Suprapubic skin (tissue), 4 donors: ENCODE data around the gene MYZAP. TPM values are rescaled to one million over a fixed set of nuclear protein-coding genes. Genes with fewer than 3 reads are reported as not detected.

ENCODE experiments used
- DNase-seq, 2 donors: peaks; one replicate each; pipeline ENCODE4 v3.0.0-alpha.2; 2019; ENCODE audit warnings: low spot score in 2 of 2
- H3K27ac ChIP-seq: fragments of 200-600 bp; sonication (generic); one replicate; pipeline ENCODE4 v1.5.1; 2019
- H3K27me3 ChIP-seq: fragments of 200-600 bp; sonication (generic); one replicate; pipeline ENCODE4 v1.5.1; 2019
- H3K36me3 ChIP-seq: fragments of 200-600 bp; sonication (generic); one replicate; pipeline ENCODE4 v1.5.1; 2019
- H3K4me1 ChIP-seq: fragments of 200-600 bp; sonication (generic); one replicate; pipeline ENCODE4 v1.5.1; 2019
- H3K4me3 ChIP-seq: fragments of 200-600 bp; sonication (generic); one replicate; pipeline ENCODE4 v1.5.1; 2019; ENCODE audit warnings: mild to moderate bottlenecking
- H3K9me3 ChIP-seq: fragments of 200-600 bp; sonication (generic); one replicate; pipeline ENCODE4 v1.5.1; 2019
- EP300 ChIP-seq: sonication (generic); formaldehyde crosslinking; IDR thresholded peaks from one replicate; pipeline ENCODE4 v1.6.1; 2017; ENCODE audit warnings: antibody characterized with exemption
- POLR2A ChIP-seq, 2 donors: fragments of 450-650 bp; IDR thresholded peaks; one replicate each; pipeline ENCODE4 v1.6.1; 2017; ENCODE audit warnings: antibody characterized with exemption in 2 of 2, mild to moderate bottlenecking in 2 of 2, moderate library complexity in 2 of 2
- POLR2AphosphoS5 ChIP-seq, 3 donors: sonication (generic); formaldehyde crosslinking; IDR thresholded peaks; one replicate each; pipeline ENCODE4 v1.6.1; 2017; ENCODE audit warnings: antibody characterized with exemption in 3 of 3
- WGBS: methylation state at CpG from one replicate; pipeline ENCODE4 v1.1.5; 2018; 5-methylcytosine and 5-hydroxymethylcytosine counted together
- total RNA-seq, 4 donors: library from RNA; depleted of rRNA; stranded (reverse); fragments of >200 nt; gene quantifications; one replicate each; pipeline ENCODE4 v1.1.0, GENCODE V29; 2016
- TF ChIP-seq, protein P1 (sequence below), 2 donors: fragments of 200-600 bp in 1 of 2; fragments of 450-650 bp in 1 of 2; sonication (generic) in 1 of 2; IDR thresholded peaks; one replicate each; pipeline ENCODE4 v1.5.1; 2016 to 2019; ENCODE audit warnings: antibody characterized with exemption in 2 of 2, mild to moderate bottlenecking in 1 of 2, moderate library complexity in 1 of 2

Gene MYZAP
- total RNA-seq, 4 donors from 2014 or later, result 8.6 to 14.9 (median 11.6) TPM

DNA sequence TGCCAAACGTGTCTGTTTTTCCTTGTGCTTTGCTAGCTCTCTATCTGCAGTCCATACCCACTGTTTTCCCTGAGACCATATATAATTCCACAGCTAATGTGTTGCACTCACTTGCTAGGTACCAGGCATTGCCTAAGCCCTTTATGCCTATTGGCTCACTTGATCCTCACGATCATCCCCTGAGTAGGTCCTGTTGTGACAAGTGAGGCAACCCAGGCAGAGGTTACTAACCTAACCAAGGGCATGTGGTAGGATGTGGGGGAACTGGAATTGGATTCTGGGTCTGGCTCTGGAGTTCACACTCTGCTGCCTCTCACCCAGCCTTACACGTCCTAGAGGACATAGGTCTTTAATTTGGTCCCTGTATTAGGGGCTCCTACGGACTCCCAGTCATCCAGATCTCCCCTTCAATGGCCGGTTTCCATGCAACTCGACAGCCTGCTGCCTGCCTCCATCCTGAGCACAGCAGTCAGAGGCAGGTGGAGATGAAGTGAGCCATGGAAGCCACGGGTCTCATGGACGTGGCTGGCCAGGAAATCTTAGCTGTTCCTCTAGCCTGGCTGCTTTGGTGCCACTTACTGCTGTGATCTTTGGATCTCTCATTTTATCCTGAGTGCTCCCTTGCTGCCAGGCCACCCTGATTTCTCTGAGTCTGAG lies 38.9 kb upstream of the MYZAP start:
- TF ChIP-seq EP300 (no peak), POLR2A (IDR thresholded peaks at IDR 0.05) (no peak), POLR2AphosphoS5 (IDR thresholded peaks at IDR 0.05) (no peak)
- TF ChIP-seq, protein P1, sequence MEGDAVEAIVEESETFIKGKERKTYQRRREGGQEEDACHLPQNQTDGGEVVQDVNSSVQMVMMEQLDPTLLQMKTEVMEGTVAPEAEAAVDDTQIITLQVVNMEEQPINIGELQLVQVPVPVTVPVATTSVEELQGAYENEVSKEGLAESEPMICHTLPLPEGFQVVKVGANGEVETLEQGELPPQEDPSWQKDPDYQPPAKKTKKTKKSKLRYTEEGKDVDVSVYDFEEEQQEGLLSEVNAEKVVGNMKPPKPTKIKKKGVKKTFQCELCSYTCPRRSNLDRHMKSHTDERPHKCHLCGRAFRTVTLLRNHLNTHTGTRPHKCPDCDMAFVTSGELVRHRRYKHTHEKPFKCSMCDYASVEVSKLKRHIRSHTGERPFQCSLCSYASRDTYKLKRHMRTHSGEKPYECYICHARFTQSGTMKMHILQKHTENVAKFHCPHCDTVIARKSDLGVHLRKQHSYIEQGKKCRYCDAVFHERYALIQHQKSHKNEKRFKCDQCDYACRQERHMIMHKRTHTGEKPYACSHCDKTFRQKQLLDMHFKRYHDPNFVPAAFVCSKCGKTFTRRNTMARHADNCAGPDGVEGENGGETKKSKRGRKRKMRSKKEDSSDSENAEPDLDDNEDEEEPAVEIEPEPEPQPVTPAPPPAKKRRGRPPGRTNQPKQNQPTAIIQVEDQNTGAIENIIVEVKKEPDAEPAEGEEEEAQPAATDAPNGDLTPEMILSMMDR (IDR thresholded peaks at IDR 0.05), result no peak
- H3K27ac ChIP-seq, result peak overlapping the region; percentile 51
- 77% methylated on average over 8 of the region's 8 CpGs for WGBS

DNA sequence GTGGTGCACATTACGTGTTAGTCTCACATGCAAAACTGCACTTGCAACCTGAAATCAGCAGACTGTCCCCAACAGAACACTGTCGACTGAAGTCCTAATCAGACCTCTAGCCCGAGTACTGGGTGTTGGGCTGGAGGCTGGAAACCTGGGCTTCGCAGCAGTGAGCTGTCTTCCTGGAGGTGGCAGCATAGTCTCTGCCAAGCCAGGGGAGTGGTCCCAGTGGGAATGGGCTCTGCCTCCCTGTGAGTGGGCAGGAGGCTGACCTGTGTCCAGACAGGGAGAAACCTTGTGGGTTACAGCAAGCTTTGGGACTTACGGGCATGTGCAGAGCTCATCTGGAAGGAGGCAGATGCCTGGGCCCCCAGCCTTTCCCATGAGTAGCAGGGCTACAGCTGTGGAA lies 38.2 kb upstream of the MYZAP start:
- Histone ChIP-seq H3K27ac (no peak overlapping the region), H3K9me3 (no peaks in the 10 kb centered on the region), H3K4me3 (no peak overlapping the region), H3K36me3 (peaks cover 3% of the 10 kb centered on the region), H3K27me3 (no peaks in the 10 kb centered on the region), H3K4me1 (peaks cover 21% of the 10 kb centered on the region)
- DNase-seq, result no peak
- WGBS, result 100% methylated on average over 1 of the region's 5 CpGs
- TF ChIP-seq POLR2A (IDR thresholded peaks at IDR 0.05) (no peak), POLR2AphosphoS5 (IDR thresholded peaks at IDR 0.05) (no peak), EP300 (no peak)
- TF ChIP-seq, protein P1 (IDR thresholded peaks at IDR 0.05), result no peak

More for the DNA sequence above, 38.9 kb upstream of the MYZAP start:
- no peak for DNase-seq
- H3K4me1 ChIP-seq, result peaks cover 21% of the 10 kb centered on the region
- no peaks in the 10 kb centered on the region for H3K9me3 ChIP-seq
- H3K27me3 ChIP-seq, result no peaks in the 10 kb centered on the region
- H3K4me3 ChIP-seq, result no peak overlapping the region
- peaks cover 3% of the 10 kb centered on the region for H3K36me3 ChIP-seq

DNA sequence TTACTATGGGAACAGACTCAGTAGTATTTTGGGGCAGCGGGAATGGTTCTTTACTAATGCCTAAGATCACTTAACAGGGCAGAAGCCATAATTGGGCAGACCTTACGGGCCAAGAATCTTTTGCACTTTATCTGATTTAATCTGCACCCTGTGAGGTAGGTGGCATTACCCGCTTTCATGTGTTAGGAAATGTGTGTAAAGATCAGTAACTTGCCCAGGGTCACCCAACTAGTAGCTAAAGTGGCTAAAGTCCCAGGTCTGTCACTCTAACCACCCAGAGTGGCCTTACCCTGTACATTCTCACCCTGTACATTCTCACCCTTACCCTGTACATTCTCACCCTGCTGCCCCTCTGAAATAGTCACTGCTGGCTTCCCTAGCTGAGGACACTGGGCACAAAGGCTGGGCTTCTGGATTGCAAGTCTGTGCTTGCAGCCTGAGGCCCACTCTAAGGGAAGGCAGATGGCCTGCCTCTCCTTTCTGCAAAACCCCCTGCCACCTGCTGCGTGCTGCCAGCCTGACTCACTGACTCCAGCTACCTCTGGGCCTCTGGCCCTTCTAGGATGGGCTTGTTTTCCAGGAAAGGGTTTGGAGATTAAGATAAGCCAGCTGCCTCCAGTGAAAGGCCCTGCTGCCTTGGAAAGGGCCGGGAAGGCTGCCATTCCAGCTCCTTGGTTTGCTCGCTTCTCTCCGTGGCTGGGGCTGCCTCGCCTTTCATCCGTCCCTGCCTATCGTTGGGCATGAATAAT lies 37.5 kb upstream of the MYZAP start:
- Histone ChIP-seq H3K27me3 (no peaks in the 10 kb centered on the region), H3K4me1 (peaks cover 16% of the 10 kb centered on the region), H3K9me3 (no peaks in the 10 kb centered on the region), H3K27ac (no peak overlapping the region), H3K4me3 (no peak overlapping the region), H3K36me3 (peaks cover under 1% of the 10 kb centered on the region)
- no peak for DNase-seq
- WGBS, result 53% methylated on average over 3 of the region's 10 CpGs
- TF ChIP-seq POLR2AphosphoS5 (IDR thresholded peaks at IDR 0.05), result no peak
- TF ChIP-seq, protein P1 (IDR thresholded peaks at IDR 0.05), result no peak
- TF ChIP-seq POLR2A (IDR thresholded peaks at IDR 0.05), result no peak
- TF ChIP-seq EP300, result no peak

DNA sequence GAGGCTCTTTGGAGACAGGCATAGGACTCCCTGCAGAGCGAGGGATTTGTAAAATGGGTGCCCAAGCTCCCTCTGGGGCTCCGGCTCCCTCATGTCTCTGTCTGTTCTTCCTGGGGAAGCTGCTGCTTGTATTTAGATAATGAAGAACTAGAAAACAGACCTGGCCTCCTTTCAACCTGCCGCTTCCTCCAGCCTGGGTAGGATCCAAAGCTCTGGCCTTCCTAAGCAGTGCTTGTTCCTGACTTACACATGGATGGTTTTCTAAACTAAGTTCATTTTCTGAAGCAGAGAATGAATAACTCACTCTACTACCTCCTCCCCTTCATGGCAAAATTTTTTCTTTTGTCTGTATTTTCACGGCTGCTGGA lies 36.9 kb upstream of the MYZAP start:
- H3K27ac ChIP-seq, result no peak overlapping the region

DNA sequence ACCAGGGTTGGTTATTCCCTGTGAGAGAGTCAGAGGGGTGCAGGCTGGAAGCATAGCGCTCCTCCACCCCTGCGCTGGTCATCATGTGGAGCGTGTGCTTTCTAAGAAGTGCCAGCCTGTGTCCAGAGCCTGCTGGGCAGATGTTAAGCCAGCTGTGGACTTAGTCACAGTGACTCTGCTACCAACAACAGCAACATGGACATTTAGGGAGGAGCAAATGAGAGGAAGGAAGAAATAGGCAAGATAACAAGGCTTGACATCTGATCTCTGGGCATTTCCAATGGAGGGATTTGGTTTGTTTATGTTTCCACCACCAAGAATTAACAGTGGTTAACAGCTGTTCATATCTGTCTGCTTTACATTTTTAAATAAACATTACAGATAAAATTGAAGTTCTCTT lies 36.4 kb upstream of the MYZAP start:
- no peaks in the 10 kb centered on the region for H3K27me3 ChIP-seq

More for the DNA sequence above, 36.9 kb upstream of the MYZAP start:
- no peak for DNase-seq
- H3K36me3 ChIP-seq, result no peaks in the 10 kb centered on the region
- TF ChIP-seq POLR2AphosphoS5 (IDR thresholded peaks at IDR 0.05) (no peak), EP300 (no peak), POLR2A (IDR thresholded peaks at IDR 0.05) (no peak)
- TF ChIP-seq, protein P1 (IDR thresholded peaks at IDR 0.05), result no peak
- no peak overlapping the region for H3K4me3 ChIP-seq
- H3K27me3 ChIP-seq, result no peaks in the 10 kb centered on the region
- no peaks in the 10 kb centered on the region for H3K9me3 ChIP-seq
- WGBS, result 64% methylated on average over 4 of the region's 4 CpGs
- H3K4me1 ChIP-seq, result peaks cover 16% of the 10 kb centered on the region

More for the DNA sequence above, 36.4 kb upstream of the MYZAP start:
- WGBS, result 80% methylated on average over 3 of the region's 3 CpGs
- no peak for DNase-seq
- H3K4me3 ChIP-seq, result no peak overlapping the region
- H3K4me1 ChIP-seq, result peaks cover 15% of the 10 kb centered on the region
- TF ChIP-seq EP300 (no peak), POLR2AphosphoS5 (IDR thresholded peaks at IDR 0.05) (no peak), POLR2A (IDR thresholded peaks at IDR 0.05) (no peak)
- TF ChIP-seq, protein P1 (IDR thresholded peaks at IDR 0.05), result no peak
- H3K9me3 ChIP-seq, result no peaks in the 10 kb centered on the region
- H3K36me3 ChIP-seq, result no peaks in the 10 kb centered on the region
- H3K27ac ChIP-seq, result no peak overlapping the region
